IMR-90 (cell line): ENCODE results near the gene PCBD1. TPM values are rescaled to one million over a fixed set of nuclear protein-coding genes. Genes with fewer than 3 reads are reported as not detected.

Experiments used
- ATAC-seq: fragments of 200-7000 bp; cut with Tn5 transposase; 2 replicates; pipeline ENCODE4 v1.9.1; 2020; ENCODE audit warnings: low read depth, mild to moderate bottlenecking, moderate library complexity
- BruUV-seq: library from RNA; stranded (reverse); fragments of 400-500 nt; replicated peaks from 2 replicates; lab custom pipeline; 2021; lab: Mats Ljungman, UMichigan
- CTCF ChIA-PET: fragments of 300-600 bp; formaldehyde crosslinking; extraction: SDS; loops from one replicate; lab custom pipeline; 2021; ENCODE audit warnings: antibody characterized with exemption; lab: Yijun Ruan, JAX
- POLR2A ChIA-PET: fragments of 300-600 bp; sonication (Branson Sonifier 250); formaldehyde crosslinking; loops from one replicate; lab custom pipeline; 2022; ENCODE audit warnings: antibody characterized with exemption; ENCODE audit not compliant: unreplicated experiment; lab: Charles Lee
- DNase-seq: peaks from one replicate; pipeline ENCODE4 v3.0.0; 2013
- H2AFZ ChIP-seq: replicated peaks from 2 replicates; pipeline ENCODE3; 2013; ENCODE audit warnings: low read length, mild to moderate bottlenecking; ENCODE audit not compliant: poor library complexity
- H2AK5ac ChIP-seq: 2 replicates; pipeline ENCODE4 v1.6.1; 2013; ENCODE audit warnings: low read depth, low read length, inconsistent platforms
- H2AK9ac ChIP-seq: replicated peaks from 2 replicates; pipeline ENCODE3; 2013; ENCODE audit warnings: mild to moderate bottlenecking, low read depth, low read length, moderate library complexity; ENCODE audit not compliant: poor library complexity
- H2BK120ac ChIP-seq: 2 replicates; pipeline ENCODE4 v1.6.1; 2013; ENCODE audit warnings: low read depth, low read length, inconsistent platforms
- H2BK15ac ChIP-seq: 3 replicates; pipeline ENCODE4 v1.6.1; 2013; ENCODE audit warnings: low read depth, low read length, inconsistent platforms
- H2BK20ac ChIP-seq: 2 replicates; pipeline ENCODE4 v1.6.1; 2013; ENCODE audit warnings: low read depth, mild to moderate bottlenecking, inconsistent platforms, low read length, moderate library complexity
- H2BK5ac ChIP-seq: 2 replicates; pipeline ENCODE4 v1.6.1; 2013; ENCODE audit warnings: mild to moderate bottlenecking, low read depth, low read length, inconsistent platforms; ENCODE audit not compliant: poor library complexity, severe bottlenecking
- H3K14ac ChIP-seq: replicated peaks from 2 replicates; pipeline ENCODE4 v1.6.1; 2013; ENCODE audit warnings: low read depth, low read length, inconsistent platforms
- H3K18ac ChIP-seq: 2 replicates; pipeline ENCODE4 v1.6.1; 2013; ENCODE audit warnings: low read depth, low read length, control low read depth
- H3K23ac ChIP-seq: 2 replicates; pipeline ENCODE4 v1.6.1; 2013; ENCODE audit warnings: low read depth, low read length, inconsistent platforms
- H3K27ac ChIP-seq: 2 replicates; pipeline ENCODE4 v1.5.1; 2013; ENCODE audit warnings: mild to moderate bottlenecking, control low read depth, low read length; ENCODE audit not compliant: insufficient read depth
- H3K27me3 ChIP-seq: 2 replicates; pipeline ENCODE4 v1.6.1; 2013; ENCODE audit warnings: low read length; ENCODE audit not compliant: control insufficient read depth, insufficient read depth
- H3K36me3 ChIP-seq: 2 replicates; pipeline ENCODE4 v1.6.1; 2013; ENCODE audit warnings: low read length, mixed read lengths; ENCODE audit not compliant: control insufficient read depth, insufficient read depth
- H3K4ac ChIP-seq: 2 replicates; pipeline ENCODE4 v1.6.1; 2013; ENCODE audit warnings: low read depth, low read length, inconsistent platforms
- H3K4me1 ChIP-seq: 2 replicates; pipeline ENCODE4 v1.6.1; 2013; ENCODE audit warnings: low read length, mixed read lengths; ENCODE audit not compliant: control insufficient read depth, insufficient read depth
- H3K4me2 ChIP-seq: 2 replicates; pipeline ENCODE4 v1.6.1; 2013; ENCODE audit warnings: low read depth, mild to moderate bottlenecking, control low read depth, low read length, moderate library complexity
- H3K4me3 ChIP-seq: 2 replicates; pipeline ENCODE4 v1.5.1; 2013; ENCODE audit warnings: low read depth, mild to moderate bottlenecking, control low read depth, low read length, moderate library complexity; ENCODE audit not compliant: insufficient read depth
- H3K56ac ChIP-seq: 2 replicates; pipeline ENCODE4 v1.6.1; 2013; ENCODE audit warnings: low read length, inconsistent platforms; ENCODE audit not compliant: insufficient read depth; ENCODE audit errors: extremely low read depth
- H3K79me1 ChIP-seq, 2 experiments: 2 replicates each; pipeline ENCODE4 v1.6.1; 2013; ENCODE audit warnings: low read length in 2 of 2, inconsistent platforms in 1 of 2, low read depth in 1 of 2
- H3K9ac ChIP-seq: 2 replicates; pipeline ENCODE4 v1.6.1; 2013; ENCODE audit warnings: low read depth, low read length, control low read depth
- H3K9me1 ChIP-seq: 2 replicates; pipeline ENCODE4 v1.6.1; 2013; ENCODE audit warnings: low read length, inconsistent platforms; ENCODE audit not compliant: insufficient read depth
- H3K9me3 ChIP-seq: 2 replicates; pipeline ENCODE4 v1.6.1; 2013; ENCODE audit warnings: low read length; ENCODE audit not compliant: control insufficient read depth, insufficient read depth
- H4K20me1 ChIP-seq: 2 replicates; pipeline ENCODE4 v1.6.1; 2013; ENCODE audit warnings: low read length, inconsistent platforms; ENCODE audit not compliant: insufficient read depth
- H4K5ac ChIP-seq: 2 replicates; pipeline ENCODE4 v1.6.1; 2013; ENCODE audit warnings: mild to moderate bottlenecking, low read depth, low read length, control low read depth
- H4K8ac ChIP-seq, 2 experiments: 2 replicates each; pipeline ENCODE4 v1.6.1; 2013; ENCODE audit warnings: low read depth in 2 of 2, low read length in 2 of 2, control low read depth in 1 of 2, inconsistent platforms in 1 of 2
- H4K91ac ChIP-seq: 2 replicates; pipeline ENCODE4 v1.6.1; 2013; ENCODE audit warnings: low read depth, low read length, inconsistent platforms; ENCODE audit not compliant: insufficient read depth
- BHLHE40 ChIP-seq: fragments of 150-350 bp; IDR thresholded peaks from 2 replicates; pipeline ENCODE4 v1.6.1; 2016; ENCODE audit warnings: mild to moderate bottlenecking, low read depth, low read length
- CEBPB ChIP-seq: IDR thresholded peaks from 2 replicates; pipeline ENCODE4 v1.6.1; 2012; ENCODE audit warnings: low read depth, low read length, improper control_type of control experiment
- CHD1 ChIP-seq: IDR thresholded peaks from 2 replicates; pipeline ENCODE4 v1.6.1; 2012; ENCODE audit warnings: low read depth, low read length, improper control_type of control experiment
- ELK1 ChIP-seq: fragments of 150-350 bp; IDR thresholded peaks from 2 replicates; pipeline ENCODE4 v1.6.1; 2016; ENCODE audit warnings: low read depth, mild to moderate bottlenecking, low read length, moderate library complexity, borderline replicate concordance
- FOS ChIP-seq: fragments of 150-350 bp; IDR thresholded peaks from 2 replicates; pipeline ENCODE4 v1.6.1; 2016; ENCODE audit warnings: low read depth, low read length
- MAFK ChIP-seq: IDR thresholded peaks from 2 replicates; pipeline ENCODE4 v1.6.1; 2012; ENCODE audit warnings: low read depth, low read length, improper control_type of control experiment
- MAZ ChIP-seq: IDR thresholded peaks from 2 replicates; pipeline ENCODE4 v1.6.1; 2012; ENCODE audit warnings: low read depth, mild to moderate bottlenecking, low read length, improper control_type of control experiment, moderate library complexity, borderline replicate concordance
- MXI1 ChIP-seq: IDR thresholded peaks from 2 replicates; pipeline ENCODE4 v1.6.1; 2012; ENCODE audit warnings: low read depth, mild to moderate bottlenecking, low read length, moderate library complexity, borderline replicate concordance
- NFE2L2 ChIP-seq: fragments of 150-350 bp; IDR thresholded peaks from 2 replicates; pipeline ENCODE4 v1.6.1; 2016; ENCODE audit warnings: low read depth, mild to moderate bottlenecking, low read length
- POLR2A ChIP-seq: IDR thresholded peaks from 2 replicates; pipeline ENCODE4 v1.6.1; 2012; ENCODE audit warnings: mild to moderate bottlenecking, low read depth, low read length
- RAD21 ChIP-seq: IDR thresholded peaks from 2 replicates; pipeline ENCODE4 v1.6.1; 2012; ENCODE audit warnings: low read length, improper control_type of control experiment
- RCOR1 ChIP-seq: IDR thresholded peaks from 2 replicates; pipeline ENCODE4 v1.6.1; 2012; ENCODE audit warnings: mild to moderate bottlenecking, low read length, improper control_type of control experiment; ENCODE audit not compliant: insufficient replicate concordance
- RFX5 ChIP-seq: IDR thresholded peaks from 2 replicates; pipeline ENCODE4 v1.8.0; 2012; ENCODE audit warnings: low read depth, mild to moderate bottlenecking, low read length, moderate library complexity
- SMC3 ChIP-seq: fragments of 150-350 bp; IDR thresholded peaks from 2 replicates; pipeline ENCODE4 v1.6.1; 2016; ENCODE audit warnings: low read depth, mild to moderate bottlenecking, antibody characterized with exemption, low read length, moderate library complexity
- WGBS, 2 experiments: methylation state at CpG; one replicate each; pipeline versions ENCODE4 v1.1.5 to v1.1.7; 2013; ENCODE audit warnings: missing lambda C conversion rate in 2 of 2; ENCODE audit not compliant: insufficient read length in 1 of 2; ENCODE audit errors: extremely low coverage in 2 of 2; 5-methylcytosine and 5-hydroxymethylcytosine counted together
- dilution Hi-C: fragments of 300-500 bp; cut with HindIII; formaldehyde crosslinking; loops from one replicate; pipeline ENCODE4 v1.14.3; 2018; ENCODE audit warnings: low sequenced_read_pairs; ENCODE audit not compliant: unreplicated experiment
- in situ Hi-C: fragments of 300-500 bp; cut with MboI; formaldehyde crosslinking; loops from 3 replicates; pipeline ENCODE4 v1.14.3; 2019; ENCODE audit warnings: low sequenced_read_pairs, inconsistent platforms, mixed read lengths
- intact Hi-C: fragments of 100-400 bp; cut with micrococcal nuclease; formaldehyde crosslinking; loops from 2 replicates; pipeline ENCODE4 v1.10.0; 2022
- polyA plus RNA-seq, 3 experiments: library from polyadenylated mRNA; depleted of rRNA; stranded (reverse); fragments of >200 nt; gene quantifications; 2 replicates each; pipeline ENCODE4 v1.2.3, GENCODE V29; 2012; ENCODE audit warnings: low replicate concordance in 1 of 3
- total RNA-seq: library from RNA; depleted of rRNA; stranded (reverse); fragments of >200 nt; gene quantifications from 2 replicates; pipeline ENCODE4 v1.2.3, GENCODE V29; 2012
- TF ChIP-seq, protein P1 (sequence below): fragments of 150-350 bp; IDR thresholded peaks from 2 replicates; pipeline ENCODE4 v1.6.1; 2017; ENCODE audit warnings: mild to moderate bottlenecking, antibody characterized with exemption, low read length, low read depth
- TF ChIP-seq, protein P2 (sequence below): conservative IDR thresholded peaks from 2 replicates; pipeline ENCODE4 v1.5.1; 2012; ENCODE audit warnings: mild to moderate bottlenecking, low read depth, low read length, improper control_type of control experiment

PCBD1 gene
- total and polyA plus RNA-seq, 2 of the 4 experiments (the other 2 are of a cell fraction) = 15.8 to 31.6 TPM

GRCh38 chr10:70898687-70899086, 10.3 kb upstream of the PCBD1 start:
- intact Hi-C loops = no loop called here

More at GRCh38 chr10:70898687-70899086, 10.3 kb upstream of the PCBD1 start:
- WGBS, 2 experiments = no CpG with 5 or more reads among the region's 3 CpGs
- in situ Hi-C loops = no loop called here
- H3K4me2 ChIP-seq = no peak overlapping the region
- H2BK20ac ChIP-seq = no peak overlapping the region
- H3K23ac ChIP-seq = no peak overlapping the region
- no peak overlapping the region for H3K4ac ChIP-seq
- dilution Hi-C loops = no loop called here
- H3K9me3 ChIP-seq = peaks cover 6% of the 10 kb centered on the region
- no peaks in the 10 kb centered on the region for H4K20me1 ChIP-seq
- BruUV-seq = no TSS peak
- no peak for TF ChIP-seq RAD21
- TF ChIP-seq POLR2A = no peak
- no peak for TF ChIP-seq RCOR1
- TF ChIP-seq, protein P1, sequence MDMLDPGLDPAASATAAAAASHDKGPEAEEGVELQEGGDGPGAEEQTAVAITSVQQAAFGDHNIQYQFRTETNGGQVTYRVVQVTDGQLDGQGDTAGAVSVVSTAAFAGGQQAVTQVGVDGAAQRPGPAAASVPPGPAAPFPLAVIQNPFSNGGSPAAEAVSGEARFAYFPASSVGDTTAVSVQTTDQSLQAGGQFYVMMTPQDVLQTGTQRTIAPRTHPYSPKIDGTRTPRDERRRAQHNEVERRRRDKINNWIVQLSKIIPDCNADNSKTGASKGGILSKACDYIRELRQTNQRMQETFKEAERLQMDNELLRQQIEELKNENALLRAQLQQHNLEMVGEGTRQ = no peak
- TF ChIP-seq BHLHE40 = no peak
- TF ChIP-seq CEBPB = no peak
- no peak for TF ChIP-seq MXI1
- TF ChIP-seq SMC3 = no peak
- TF ChIP-seq MAZ = no peak
- TF ChIP-seq NFE2L2 = no peak
- TF ChIP-seq, protein P2, sequence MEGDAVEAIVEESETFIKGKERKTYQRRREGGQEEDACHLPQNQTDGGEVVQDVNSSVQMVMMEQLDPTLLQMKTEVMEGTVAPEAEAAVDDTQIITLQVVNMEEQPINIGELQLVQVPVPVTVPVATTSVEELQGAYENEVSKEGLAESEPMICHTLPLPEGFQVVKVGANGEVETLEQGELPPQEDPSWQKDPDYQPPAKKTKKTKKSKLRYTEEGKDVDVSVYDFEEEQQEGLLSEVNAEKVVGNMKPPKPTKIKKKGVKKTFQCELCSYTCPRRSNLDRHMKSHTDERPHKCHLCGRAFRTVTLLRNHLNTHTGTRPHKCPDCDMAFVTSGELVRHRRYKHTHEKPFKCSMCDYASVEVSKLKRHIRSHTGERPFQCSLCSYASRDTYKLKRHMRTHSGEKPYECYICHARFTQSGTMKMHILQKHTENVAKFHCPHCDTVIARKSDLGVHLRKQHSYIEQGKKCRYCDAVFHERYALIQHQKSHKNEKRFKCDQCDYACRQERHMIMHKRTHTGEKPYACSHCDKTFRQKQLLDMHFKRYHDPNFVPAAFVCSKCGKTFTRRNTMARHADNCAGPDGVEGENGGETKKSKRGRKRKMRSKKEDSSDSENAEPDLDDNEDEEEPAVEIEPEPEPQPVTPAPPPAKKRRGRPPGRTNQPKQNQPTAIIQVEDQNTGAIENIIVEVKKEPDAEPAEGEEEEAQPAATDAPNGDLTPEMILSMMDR = no peak
- no peak for TF ChIP-seq ELK1
- TF ChIP-seq RFX5 = no peak
- no peak for TF ChIP-seq FOS
- TF ChIP-seq MAFK = no peak
- no peak for TF ChIP-seq CHD1
- no peak overlapping the region for H2AK5ac ChIP-seq
- H3K27ac ChIP-seq = no peak overlapping the region
- no peak overlapping the region for H2AK9ac ChIP-seq
- no peak overlapping the region for H4K91ac ChIP-seq
- H3K9me1 ChIP-seq = no peaks in the 10 kb centered on the region
- ATAC-seq (no peak), DNase-seq (no peak)
- CTCF ChIA-PET = interaction anchor here (0.7 kb wide), 1 partner anchor 349 kb away, joined by 3 read pairs; no protein-coding TSS in a partner anchor
- H3K4me1 ChIP-seq = no peaks in the 10 kb centered on the region
- H4K5ac ChIP-seq = no peak overlapping the region
- H3K18ac ChIP-seq = no peak overlapping the region
- no peak overlapping the region for H2BK120ac ChIP-seq
- no peak overlapping the region for H3K14ac ChIP-seq
- no peak overlapping the region for H3K4me3 ChIP-seq
- POLR2A ChIA-PET = no interaction called here
- H3K27me3 ChIP-seq = peaks cover 37% of the 10 kb centered on the region
- H4K8ac ChIP-seq = no peak overlapping the region
- no peak overlapping the region for H3K56ac ChIP-seq
- H2AFZ ChIP-seq = no peak overlapping the region
- H3K9ac ChIP-seq = no peak overlapping the region
- H3K79me1 ChIP-seq = no peaks in the 10 kb centered on the region
- H3K36me3 ChIP-seq = no peaks in the 10 kb centered on the region
- no peak overlapping the region for H2BK5ac ChIP-seq
- no peak overlapping the region for H2BK15ac ChIP-seq
